ENCODE data around the gene LRP4.
"Not testable (repeated sequence)": the region's sequence is repeated elsewhere in the genome, so short reads cannot be mapped to it uniquely, and the experiment has no call there.

LRP4 gene, protein sequence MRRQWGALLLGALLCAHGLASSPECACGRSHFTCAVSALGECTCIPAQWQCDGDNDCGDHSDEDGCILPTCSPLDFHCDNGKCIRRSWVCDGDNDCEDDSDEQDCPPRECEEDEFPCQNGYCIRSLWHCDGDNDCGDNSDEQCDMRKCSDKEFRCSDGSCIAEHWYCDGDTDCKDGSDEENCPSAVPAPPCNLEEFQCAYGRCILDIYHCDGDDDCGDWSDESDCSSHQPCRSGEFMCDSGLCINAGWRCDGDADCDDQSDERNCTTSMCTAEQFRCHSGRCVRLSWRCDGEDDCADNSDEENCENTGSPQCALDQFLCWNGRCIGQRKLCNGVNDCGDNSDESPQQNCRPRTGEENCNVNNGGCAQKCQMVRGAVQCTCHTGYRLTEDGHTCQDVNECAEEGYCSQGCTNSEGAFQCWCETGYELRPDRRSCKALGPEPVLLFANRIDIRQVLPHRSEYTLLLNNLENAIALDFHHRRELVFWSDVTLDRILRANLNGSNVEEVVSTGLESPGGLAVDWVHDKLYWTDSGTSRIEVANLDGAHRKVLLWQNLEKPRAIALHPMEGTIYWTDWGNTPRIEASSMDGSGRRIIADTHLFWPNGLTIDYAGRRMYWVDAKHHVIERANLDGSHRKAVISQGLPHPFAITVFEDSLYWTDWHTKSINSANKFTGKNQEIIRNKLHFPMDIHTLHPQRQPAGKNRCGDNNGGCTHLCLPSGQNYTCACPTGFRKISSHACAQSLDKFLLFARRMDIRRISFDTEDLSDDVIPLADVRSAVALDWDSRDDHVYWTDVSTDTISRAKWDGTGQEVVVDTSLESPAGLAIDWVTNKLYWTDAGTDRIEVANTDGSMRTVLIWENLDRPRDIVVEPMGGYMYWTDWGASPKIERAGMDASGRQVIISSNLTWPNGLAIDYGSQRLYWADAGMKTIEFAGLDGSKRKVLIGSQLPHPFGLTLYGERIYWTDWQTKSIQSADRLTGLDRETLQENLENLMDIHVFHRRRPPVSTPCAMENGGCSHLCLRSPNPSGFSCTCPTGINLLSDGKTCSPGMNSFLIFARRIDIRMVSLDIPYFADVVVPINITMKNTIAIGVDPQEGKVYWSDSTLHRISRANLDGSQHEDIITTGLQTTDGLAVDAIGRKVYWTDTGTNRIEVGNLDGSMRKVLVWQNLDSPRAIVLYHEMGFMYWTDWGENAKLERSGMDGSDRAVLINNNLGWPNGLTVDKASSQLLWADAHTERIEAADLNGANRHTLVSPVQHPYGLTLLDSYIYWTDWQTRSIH (N-terminal part only)

DNA sequence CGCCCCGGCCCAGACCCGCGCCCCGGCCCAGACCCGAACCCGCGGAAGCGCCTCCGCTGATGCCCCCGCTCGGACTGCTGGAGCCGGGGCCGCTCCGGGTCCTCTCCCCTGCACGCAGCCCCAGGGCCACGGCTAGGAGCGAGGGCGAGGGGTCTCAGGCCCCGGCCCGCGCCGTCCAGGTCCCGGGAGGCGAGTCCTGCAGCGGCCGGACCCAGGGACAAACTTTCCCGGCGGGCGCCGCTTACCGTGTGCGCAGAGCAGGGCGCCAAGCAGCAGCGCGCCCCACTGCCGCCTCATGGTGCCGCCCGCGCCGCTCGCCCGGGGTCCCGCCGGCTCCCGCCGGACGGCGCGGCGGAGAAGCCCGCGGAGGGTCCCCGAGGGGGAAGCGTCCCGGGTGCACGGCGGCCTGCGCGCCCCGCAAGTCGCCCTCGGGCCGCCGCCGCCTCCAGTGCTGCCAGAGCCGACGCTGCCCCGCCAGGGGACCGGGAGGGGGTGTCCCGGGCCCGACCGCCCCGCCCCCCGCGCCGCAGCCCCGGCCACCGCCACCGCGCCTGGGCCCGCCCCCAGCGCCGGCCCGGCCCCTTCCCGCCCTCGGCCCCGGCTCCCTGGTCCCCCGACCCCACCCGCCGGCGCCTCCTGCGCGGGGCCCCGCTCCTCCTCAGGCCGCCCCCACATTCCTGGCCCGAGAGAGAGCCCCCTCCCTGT, at the start of gene LRP4:
LRP4 (minus strand) TSS at position 468 of the 705 bp plus-strand sequence; CDS start at position 297, 171 bp downstream.
- Histone ChIP-seq H3K27me3 (ENCODE audit: low read depth, low read length) (no peaks in the 10 kb centered on the region), H3K4me1 (ENCODE audit: control insufficient read depth in 1 of 2, insufficient read depth in 2 of 2, low read length in 2 of 2) (peaks cover 4 to 43% of the 10 kb centered on the region in 2 donors), H3K9me3 (ENCODE audit: control insufficient read depth in 1 of 2, low read length in 2 of 2) (no peaks in the 10 kb centered on the region), H3K4me3 (ENCODE audit: low read depth in 1 of 2, low read length in 2 of 2) (peak within 1 kb of the TSS; percentile 83 to 85), H3K27ac (ENCODE audit: low read length) (no peak within 1 kb of the TSS), H3K36me3 (ENCODE audit: control insufficient read depth in 1 of 2, insufficient read depth in 2 of 2, low read length in 2 of 2) (no peaks in the 10 kb centered on the region)

DNA sequence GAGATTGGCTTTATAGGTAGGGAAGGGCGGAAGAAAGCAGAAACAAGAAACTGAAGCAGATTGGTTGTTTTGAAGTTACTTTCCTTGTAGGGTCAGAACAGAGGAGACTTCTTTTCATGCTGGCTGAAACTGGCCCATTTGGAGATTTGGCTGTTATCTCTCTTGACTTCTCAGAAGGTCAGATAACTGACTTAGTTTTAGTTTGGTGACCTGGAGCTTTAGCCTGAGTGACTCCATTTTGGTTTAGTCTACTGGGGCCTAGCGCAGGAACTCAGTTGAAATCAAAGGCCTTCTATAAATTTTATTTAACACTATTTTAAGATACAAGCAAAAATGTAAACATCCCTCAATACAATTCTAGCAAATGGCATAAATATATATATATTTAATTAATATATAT, 49.6 kb upstream of the LRP4 start:
- H3K36me3 ChIP-seq (ENCODE audit: control insufficient read depth in 1 of 2, insufficient read depth in 2 of 2, low read length in 2 of 2) = no peaks in the 10 kb centered on the region
- no peak overlapping the region for H3K27ac ChIP-seq (ENCODE audit: low read length)
- no peaks in the 10 kb centered on the region for H3K27me3 ChIP-seq (ENCODE audit: low read depth, low read length)
- no peak overlapping the region for H3K4me3 ChIP-seq (ENCODE audit: low read depth in 1 of 2, low read length in 2 of 2)
- no peaks in the 10 kb centered on the region for H3K9me3 ChIP-seq (ENCODE audit: control insufficient read depth in 1 of 2, low read length in 2 of 2)
- no peaks in the 10 kb centered on the region for H3K4me1 ChIP-seq (ENCODE audit: control insufficient read depth in 1 of 2, insufficient read depth in 2 of 2, low read length in 2 of 2)

DNA sequence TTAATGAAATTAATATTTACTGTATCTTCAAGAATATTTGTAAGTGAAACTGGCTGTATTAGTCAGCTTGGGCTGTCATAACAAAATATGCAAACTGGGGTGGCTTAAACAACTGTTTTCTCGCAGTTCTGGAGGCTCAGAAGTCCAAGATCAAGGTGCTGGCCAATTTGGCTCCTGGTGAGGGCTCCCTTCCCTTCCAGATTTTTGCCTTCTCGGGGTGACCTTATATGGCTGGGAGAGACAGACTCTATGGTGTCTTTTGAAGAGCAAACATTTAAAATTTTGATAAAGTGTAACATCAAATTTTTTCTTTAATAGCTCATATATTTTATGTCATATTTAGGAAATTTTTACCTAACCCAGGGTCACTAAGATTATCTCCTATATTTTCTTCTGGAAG, 48.4 kb upstream of the LRP4 start:
- Histone ChIP-seq H3K4me1 (ENCODE audit: control insufficient read depth in 1 of 2, insufficient read depth in 2 of 2, low read length in 2 of 2) (no peaks in the 10 kb centered on the region), H3K27ac (ENCODE audit: low read length) (no peak overlapping the region), H3K4me3 (ENCODE audit: low read depth in 1 of 2, low read length in 2 of 2) (no peak overlapping the region), H3K36me3 (ENCODE audit: control insufficient read depth in 1 of 2, insufficient read depth in 2 of 2, low read length in 2 of 2) (no peaks in the 10 kb centered on the region), H3K27me3 (ENCODE audit: low read depth, low read length) (no peaks in the 10 kb centered on the region), H3K9me3 (ENCODE audit: control insufficient read depth in 1 of 2, low read length in 2 of 2) (no peaks in the 10 kb centered on the region)

DNA sequence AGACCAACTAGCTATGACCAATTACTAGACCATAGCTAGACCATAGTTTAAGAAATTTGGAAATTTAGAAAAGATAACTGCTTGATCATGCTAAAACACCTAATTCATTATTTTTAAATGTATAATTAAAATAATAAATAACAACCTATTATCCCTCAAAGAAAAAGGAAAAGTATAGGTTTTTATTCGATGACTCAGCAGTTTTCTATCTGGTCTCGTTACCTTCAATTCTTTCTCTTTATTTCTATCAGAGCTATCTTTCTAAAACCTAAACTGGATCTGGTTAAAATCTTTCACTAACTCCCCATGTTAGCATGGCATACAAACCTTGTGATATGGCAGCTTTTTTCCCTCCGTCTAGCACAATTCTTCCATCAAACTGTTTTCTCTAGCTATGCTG, 45.5 kb upstream of the LRP4 start:
- Histone ChIP-seq H3K27ac (ENCODE audit: low read length) (no peak overlapping the region), H3K36me3 (ENCODE audit: control insufficient read depth in 1 of 2, insufficient read depth in 2 of 2, low read length in 2 of 2) (peaks cover 0 to under 1% of the 10 kb centered on the region in 2 donors), H3K9me3 (ENCODE audit: control insufficient read depth in 1 of 2, low read length in 2 of 2) (peaks cover 0 to under 1% of the 10 kb centered on the region in 2 donors), H3K4me1 (ENCODE audit: control insufficient read depth in 1 of 2, insufficient read depth in 2 of 2, low read length in 2 of 2) (no peaks in the 10 kb centered on the region), H3K27me3 (ENCODE audit: low read depth, low read length) (no peaks in the 10 kb centered on the region), H3K4me3 (ENCODE audit: low read depth in 1 of 2, low read length in 2 of 2) (no peak overlapping the region)

DNA sequence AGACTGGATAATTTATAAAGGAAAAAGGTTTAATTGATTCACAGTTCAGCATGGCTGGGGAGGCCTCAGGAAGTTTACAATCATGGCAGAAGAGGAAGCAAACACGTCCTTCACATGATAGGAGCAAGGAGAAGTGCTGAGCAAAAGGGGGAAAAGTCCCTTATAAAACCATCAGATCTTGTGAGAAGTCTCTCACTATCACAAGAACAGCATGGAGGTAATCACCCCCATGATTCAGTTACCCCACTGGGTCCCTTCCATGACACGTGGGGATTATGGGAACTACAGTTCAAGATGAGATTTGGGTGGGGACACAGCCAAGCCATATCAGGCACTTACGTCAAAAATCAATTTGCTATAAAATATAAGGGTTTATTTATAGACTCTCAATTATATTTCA, 43.5 kb upstream of the LRP4 start:
- not testable (repeated sequence) for H3K4me3 ChIP-seq (ENCODE audit: low read depth in 1 of 2, low read length in 2 of 2); H3K4me1 ChIP-seq (ENCODE audit: control insufficient read depth in 1 of 2, insufficient read depth in 2 of 2, low read length in 2 of 2); H3K9me3 ChIP-seq (ENCODE audit: control insufficient read depth in 1 of 2, low read length in 2 of 2); H3K27ac ChIP-seq (ENCODE audit: low read length); H3K36me3 ChIP-seq (ENCODE audit: control insufficient read depth in 1 of 2, insufficient read depth in 2 of 2, low read length in 2 of 2); H3K27me3 ChIP-seq (ENCODE audit: low read depth, low read length)

DNA sequence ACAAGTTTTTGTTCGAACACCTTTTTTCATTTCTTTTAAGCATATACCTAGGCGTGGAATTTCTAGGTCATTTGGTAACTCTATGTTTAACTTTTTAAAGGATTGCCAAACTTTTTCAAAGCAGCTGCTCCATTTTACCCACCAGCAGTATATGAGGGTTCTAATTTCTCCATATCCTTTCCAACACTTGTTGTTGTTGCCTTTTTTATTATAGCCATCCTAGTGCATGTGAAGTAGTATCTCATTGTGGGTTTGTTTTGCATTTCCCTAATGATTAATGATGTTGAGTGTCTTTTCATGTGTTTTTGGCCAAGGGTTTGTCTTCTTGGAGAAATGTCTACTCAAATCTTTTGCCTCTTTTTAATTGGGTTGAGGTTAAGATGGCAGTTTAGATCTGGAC, 42.7 kb upstream of the LRP4 start:
- no peak overlapping the region for H3K27ac ChIP-seq (ENCODE audit: low read length)
- H3K27me3 ChIP-seq (ENCODE audit: low read depth, low read length) = no peaks in the 10 kb centered on the region
- H3K36me3 ChIP-seq (ENCODE audit: control insufficient read depth in 1 of 2, insufficient read depth in 2 of 2, low read length in 2 of 2) = peaks cover 0 to 4% of the 10 kb centered on the region in 2 donors
- H3K9me3 ChIP-seq (ENCODE audit: control insufficient read depth in 1 of 2, low read length in 2 of 2) = peaks cover 0 to 4% of the 10 kb centered on the region in 2 donors
- H3K4me3 ChIP-seq (ENCODE audit: low read depth in 1 of 2, low read length in 2 of 2) = no peak overlapping the region
- no peaks in the 10 kb centered on the region for H3K4me1 ChIP-seq (ENCODE audit: control insufficient read depth in 1 of 2, insufficient read depth in 2 of 2, low read length in 2 of 2)

DNA sequence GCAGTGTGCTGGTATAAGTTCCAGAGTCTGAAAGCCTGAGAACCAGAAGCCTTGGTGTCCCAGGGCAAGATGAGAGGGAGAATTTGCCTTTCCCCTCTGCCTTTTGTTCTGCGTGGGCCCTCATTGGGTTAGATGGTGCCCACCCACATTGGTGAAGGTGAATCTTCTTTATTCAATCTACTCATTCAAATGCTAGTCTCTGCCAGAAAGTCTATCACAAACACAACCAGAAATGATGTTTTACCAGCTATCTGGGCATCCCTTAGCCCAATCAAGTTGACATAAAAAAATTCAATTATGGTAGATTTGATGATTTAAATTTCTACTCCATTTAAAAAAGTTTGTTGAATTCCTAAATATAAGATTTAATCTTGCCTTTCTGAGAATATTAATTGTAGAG, 40.4 kb upstream of the LRP4 start:
- Histone ChIP-seq H3K9me3 (ENCODE audit: control insufficient read depth in 1 of 2, low read length in 2 of 2) (peaks cover 0 to 4% of the 10 kb centered on the region in 2 donors), H3K4me1 (ENCODE audit: control insufficient read depth in 1 of 2, insufficient read depth in 2 of 2, low read length in 2 of 2) (no peaks in the 10 kb centered on the region), H3K27ac (ENCODE audit: low read length) (no peak overlapping the region), H3K27me3 (ENCODE audit: low read depth, low read length) (no peaks in the 10 kb centered on the region), H3K36me3 (ENCODE audit: control insufficient read depth in 1 of 2, insufficient read depth in 2 of 2, low read length in 2 of 2) (peaks cover 0 to 4% of the 10 kb centered on the region in 2 donors), H3K4me3 (ENCODE audit: low read depth in 1 of 2, low read length in 2 of 2) (no peak overlapping the region)

DNA sequence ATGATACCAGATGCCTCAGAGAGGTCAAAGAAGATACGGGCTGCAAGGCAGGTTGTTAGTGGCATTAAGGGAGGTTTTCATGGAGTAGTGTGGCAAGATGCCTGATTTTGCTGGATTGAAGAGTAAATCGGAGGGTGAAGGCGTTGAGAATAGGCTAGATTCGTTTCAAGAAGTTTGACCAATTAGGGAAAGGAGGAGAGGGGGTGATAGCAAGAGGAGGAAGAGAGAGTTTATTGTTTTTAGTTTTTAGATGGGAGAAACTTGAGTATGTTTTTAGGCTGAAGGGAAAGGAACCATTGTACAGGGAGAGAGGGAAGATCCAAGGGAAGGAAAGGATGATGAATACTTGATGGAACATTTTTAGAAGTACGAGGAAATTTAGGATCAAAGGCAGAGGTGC, 34.7 kb upstream of the LRP4 start:
- H3K27me3 ChIP-seq (ENCODE audit: low read depth, low read length) = no peaks in the 10 kb centered on the region
- H3K9me3 ChIP-seq (ENCODE audit: control insufficient read depth in 1 of 2, low read length in 2 of 2) = no peaks in the 10 kb centered on the region
- H3K4me1 ChIP-seq (ENCODE audit: control insufficient read depth in 1 of 2, insufficient read depth in 2 of 2, low read length in 2 of 2) = no peaks in the 10 kb centered on the region
- H3K4me3 ChIP-seq (ENCODE audit: low read depth in 1 of 2, low read length in 2 of 2) = no peak overlapping the region
- no peak overlapping the region for H3K27ac ChIP-seq (ENCODE audit: low read length)
- H3K36me3 ChIP-seq (ENCODE audit: control insufficient read depth in 1 of 2, insufficient read depth in 2 of 2, low read length in 2 of 2) = no peaks in the 10 kb centered on the region

DNA sequence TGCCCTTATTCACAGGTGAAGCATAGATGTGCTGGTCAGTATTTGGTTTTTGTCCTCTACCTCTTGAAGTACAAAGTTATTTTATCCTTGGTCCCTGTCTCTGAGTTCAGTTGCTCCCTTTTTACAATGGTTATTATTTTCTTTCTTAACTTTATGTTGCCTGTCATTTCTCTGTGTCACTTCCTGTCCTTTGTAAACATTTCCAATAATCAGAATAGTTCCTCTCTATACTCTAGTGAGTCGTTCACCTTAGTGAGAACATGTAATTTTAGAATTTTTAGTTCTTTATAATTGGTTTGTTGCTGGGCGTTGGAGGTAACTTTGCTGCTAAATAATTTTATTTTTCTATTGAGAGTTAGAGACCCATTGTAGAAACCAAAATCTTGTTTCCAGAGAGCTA, 34.2 kb upstream of the LRP4 start:
- Histone ChIP-seq H3K4me3 (ENCODE audit: low read depth in 1 of 2, low read length in 2 of 2) (no peak overlapping the region), H3K27me3 (ENCODE audit: low read depth, low read length) (no peaks in the 10 kb centered on the region), H3K4me1 (ENCODE audit: control insufficient read depth in 1 of 2, insufficient read depth in 2 of 2, low read length in 2 of 2) (no peaks in the 10 kb centered on the region), H3K9me3 (ENCODE audit: control insufficient read depth in 1 of 2, low read length in 2 of 2) (no peaks in the 10 kb centered on the region), H3K36me3 (ENCODE audit: control insufficient read depth in 1 of 2, insufficient read depth in 2 of 2, low read length in 2 of 2) (no peaks in the 10 kb centered on the region), H3K27ac (ENCODE audit: low read length) (no peak overlapping the region)

DNA sequence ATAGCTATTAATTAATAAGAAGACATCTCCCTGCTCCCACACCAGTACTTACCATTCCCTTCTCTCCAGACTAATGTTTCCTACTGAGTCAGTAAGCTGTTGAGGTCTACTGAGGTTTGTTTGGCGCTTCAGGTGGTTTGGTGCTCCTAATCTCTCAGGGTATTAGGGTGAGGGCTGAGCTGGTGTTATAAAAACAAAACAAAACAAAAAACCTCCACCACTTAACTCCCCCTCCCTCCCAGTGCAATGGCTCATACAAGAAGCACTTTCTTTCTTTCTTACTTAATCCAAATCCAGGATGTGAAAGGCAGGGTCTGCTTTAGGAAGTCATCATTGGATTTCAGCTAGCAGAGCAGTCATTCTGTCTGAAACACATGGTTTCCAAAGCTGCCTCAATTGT, 33.5 kb upstream of the LRP4 start:
- no peaks in the 10 kb centered on the region for H3K36me3 ChIP-seq (ENCODE audit: control insufficient read depth in 1 of 2, insufficient read depth in 2 of 2, low read length in 2 of 2)
- H3K4me3 ChIP-seq (ENCODE audit: low read depth in 1 of 2, low read length in 2 of 2) = no peak overlapping the region
- H3K4me1 ChIP-seq (ENCODE audit: control insufficient read depth in 1 of 2, insufficient read depth in 2 of 2, low read length in 2 of 2) = peaks cover 0 to 6% of the 10 kb centered on the region in 2 donors
- no peaks in the 10 kb centered on the region for H3K9me3 ChIP-seq (ENCODE audit: control insufficient read depth in 1 of 2, low read length in 2 of 2)
- no peak overlapping the region for H3K27ac ChIP-seq (ENCODE audit: low read length)
- no peaks in the 10 kb centered on the region for H3K27me3 ChIP-seq (ENCODE audit: low read depth, low read length)

Data from muscle layer of duodenum (tissue), 2 donors.